GM23338 (cell line): ENCODE data around the gene RIMKLB. TPM values are rescaled to one million over a fixed set of nuclear protein-coding genes. Genes with fewer than 3 reads are reported as not detected.

Source experiments
- ATAC-seq: fragments of 200-7000 bp; cut with Tn5 transposase; 3 replicates; pipeline ENCODE4 v1.9.1; 2020
- DNase-seq: peaks from one replicate; pipeline ENCODE4 v3.0.0-alpha.2; 2015; ENCODE audit warnings: low spot score
- H2AFZ ChIP-seq: fragments of 200-600 bp; sonication (generic); 2 replicates; pipeline ENCODE4 v1.8.0; 2016; ENCODE audit warnings: antibody characterized with exemption, mild to moderate bottlenecking, moderate library complexity
- H3F3A ChIP-seq: fragments of 200-600 bp; sonication (generic); replicated peaks from 2 replicates; pipeline ENCODE4 v1.8.0; 2017; ENCODE audit warnings: antibody characterized with exemption, mixed run types, low read depth
- H3K27ac ChIP-seq: fragments of 200-600 bp; sonication (generic); 2 replicates; pipeline ENCODE4 v1.6.1; 2016; ENCODE audit warnings: low read depth
- H3K27me3 ChIP-seq: fragments of 200-600 bp; sonication (generic); 2 replicates; pipeline ENCODE4 v1.8.0; 2016; ENCODE audit warnings: mild to moderate bottlenecking, mixed run types, moderate library complexity; ENCODE audit not compliant: insufficient read depth
- H3K36me3 ChIP-seq: fragments of 200-600 bp; sonication (generic); 2 replicates; pipeline ENCODE4 v1.8.0; 2016; ENCODE audit warnings: mild to moderate bottlenecking; ENCODE audit not compliant: insufficient read depth
- H3K4me1 ChIP-seq: fragments of 200-600 bp; sonication (generic); 2 replicates; pipeline ENCODE4 v1.8.0; 2016; ENCODE audit warnings: mild to moderate bottlenecking, moderate library complexity; ENCODE audit not compliant: insufficient read depth
- H3K4me2 ChIP-seq: fragments of 200-600 bp; sonication (generic); 2 replicates; pipeline ENCODE4 v1.7.1; 2017; ENCODE audit warnings: mixed run types
- H3K4me3 ChIP-seq: fragments of 200-600 bp; sonication (generic); 2 replicates; pipeline ENCODE4 v1.6.1; 2016; ENCODE audit warnings: mixed run types
- H3K79me2 ChIP-seq: fragments of 200-600 bp; sonication (generic); replicated peaks from 2 replicates; pipeline ENCODE4 v1.8.0; 2017; ENCODE audit warnings: mild to moderate bottlenecking; ENCODE audit not compliant: insufficient read depth
- H3K9me2 ChIP-seq: fragments of 200-600 bp; sonication (generic); 2 replicates; pipeline ENCODE4 v1.8.0; 2017; ENCODE audit not compliant: insufficient read depth
- H4K20me1 ChIP-seq: fragments of 200-600 bp; sonication (generic); replicated peaks from 2 replicates; pipeline ENCODE4 v1.8.0; 2017; ENCODE audit warnings: mild to moderate bottlenecking; ENCODE audit not compliant: insufficient read depth
- H3K27ac Mint-ChIP-seq: 2 replicates; pipeline ENCODE4 v1.8.0; 2020; ENCODE audit warnings: inconsistent platforms, mild to moderate bottlenecking, moderate library complexity, mixed read lengths
- H3K27me3 Mint-ChIP-seq: 3 replicates; pipeline ENCODE4 v1.8.0; 2022; ENCODE audit warnings: low read depth, mild to moderate bottlenecking, moderate library complexity, mixed read lengths, inconsistent platforms; ENCODE audit not compliant: insufficient read depth, poor library complexity
- H3K36me3 Mint-ChIP-seq: 3 replicates; pipeline ENCODE4 v1.8.0; 2021; ENCODE audit warnings: low read depth, mild to moderate bottlenecking, inconsistent platforms, moderate library complexity, mixed read lengths
- H3K4me1 Mint-ChIP-seq: 3 replicates; pipeline ENCODE4 v1.8.0; 2020; ENCODE audit warnings: mild to moderate bottlenecking, inconsistent platforms, mixed read lengths
- H3K4me3 Mint-ChIP-seq: 3 replicates; pipeline ENCODE4 v1.8.0; 2021; ENCODE audit warnings: moderate library complexity, mild to moderate bottlenecking, inconsistent platforms, mixed read lengths
- H3K9me3 Mint-ChIP-seq: 3 replicates; pipeline ENCODE4 v1.8.0; 2020; ENCODE audit warnings: moderate library complexity, mild to moderate bottlenecking, inconsistent platforms, mixed read lengths
- ETS1 ChIP-seq: IDR thresholded peaks from 2 replicates; pipeline ENCODE4 v1.6.1; 2016; ENCODE audit warnings: antibody characterized with exemption
- EZH2phosphoT487 ChIP-seq: fragments of 200-600 bp; sonication (generic); IDR thresholded peaks from one replicate; pipeline ENCODE4 v1.8.1; 2018; ENCODE audit warnings: antibody characterized with exemption; ENCODE audit not compliant: unreplicated experiment
- NANOG ChIP-seq: IDR thresholded peaks from 2 replicates; pipeline ENCODE4 v1.6.1; 2016; ENCODE audit warnings: antibody characterized with exemption, borderline replicate concordance
- POLR2AphosphoS5 ChIP-seq: IDR thresholded peaks from 2 replicates; pipeline ENCODE4 v1.6.1; 2016; ENCODE audit warnings: antibody characterized with exemption, low read depth
- REST ChIP-seq: IDR thresholded peaks from one replicate; pipeline ENCODE4 v1.6.1; 2018; ENCODE audit warnings: antibody characterized with exemption; ENCODE audit not compliant: unreplicated experiment
- STAT1 ChIP-seq: IDR thresholded peaks from one replicate; pipeline ENCODE4 v1.6.1; 2016; ENCODE audit warnings: antibody characterized with exemption; ENCODE audit not compliant: unreplicated experiment
- ZNF331 ChIP-seq: fragments of 250-450 bp; sonication (Bioruptor Pico); IDR thresholded peaks from 2 replicates; pipeline ENCODE4 v1.5.0; 2020; ENCODE audit warnings: low read depth, mild to moderate bottlenecking, moderate library complexity
- polyA plus RNA-seq: library from polyadenylated mRNA; unstranded; fragments of >200 nt; fragmentation: Nextera tagmentation; extraction: Ambion mirVana; gene quantifications from 2 replicates; pipeline ENCODE4 v1.2.1, GENCODE V29; 2016
- total RNA-seq: library from RNA; depleted of rRNA; stranded (reverse); fragments of >200 nt; shearing (Covaris generic); gene quantifications from 2 replicates; pipeline ENCODE4 v1.2.3, GENCODE V29; 2014
- TF ChIP-seq, protein P1 (sequence below), 2 experiments: fragments of 200-600 bp in 1 of 2; sonication (generic) in 1 of 2; conservative IDR thresholded peaks; 2 replicates each; pipeline versions ENCODE4 v1.5.1 to v1.6.1; 2016 to 2017; ENCODE audit warnings: antibody characterized with exemption in 2 of 2, low read depth in 2 of 2, mild to moderate bottlenecking in 2 of 2, moderate library complexity in 1 of 2
- TF ChIP-seq, protein P2 (sequence below): fragments of 250-450 bp; sonication (Bioruptor Pico); IDR thresholded peaks from 2 replicates; pipeline ENCODE4 v1.5.0; 2020; ENCODE audit warnings: mild to moderate bottlenecking, moderate library complexity

RIMKLB gene
- total and polyA plus RNA-seq, 2 experiments from 2014 or later, result 87.0 to 104 TPM

GRCh38 chr12:8667270-8667669 is 30.5 kb upstream of the RIMKLB start:
- H3K27ac ChIP-seq, result no peak overlapping the region
- no peaks in the 10 kb centered on the region for H4K20me1 ChIP-seq
- Mint-ChIP-seq H3K27me3 (no peaks in the 10 kb centered on the region), H3K4me3 (no peak overlapping the region), H3K36me3 (peaks cover 2% of the 10 kb centered on the region; the same call in 1 of the 3 replicates), H3K4me1 (no peaks in the 10 kb centered on the region; the same call in 2 of the 3 replicates), H3K9me3 (peaks cover 15% of the 10 kb centered on the region; the same call in 2 of the 3 replicates), H3K27ac (no peak overlapping the region)
- no peaks in the 10 kb centered on the region for H3K9me2 ChIP-seq
- no peaks in the 10 kb centered on the region for H3K4me1 ChIP-seq
- H2AFZ ChIP-seq, result no peak overlapping the region
- ATAC-seq (no peak), DNase-seq (no peak)
- no peaks in the 10 kb centered on the region for H3K36me3 ChIP-seq
- no peak overlapping the region for H3K4me3 ChIP-seq
- no peaks in the 10 kb centered on the region for H3K79me2 ChIP-seq
- no peaks in the 10 kb centered on the region for H3K27me3 ChIP-seq
- 0 out of 2 replicates have a peak, but pooled peaks cover 3% of the 10 kb centered on the region for H3F3A ChIP-seq
- TF ChIP-seq NANOG, result no peak
- TF ChIP-seq REST, result no peak
- TF ChIP-seq ETS1, result no peak
- TF ChIP-seq, protein P1, sequence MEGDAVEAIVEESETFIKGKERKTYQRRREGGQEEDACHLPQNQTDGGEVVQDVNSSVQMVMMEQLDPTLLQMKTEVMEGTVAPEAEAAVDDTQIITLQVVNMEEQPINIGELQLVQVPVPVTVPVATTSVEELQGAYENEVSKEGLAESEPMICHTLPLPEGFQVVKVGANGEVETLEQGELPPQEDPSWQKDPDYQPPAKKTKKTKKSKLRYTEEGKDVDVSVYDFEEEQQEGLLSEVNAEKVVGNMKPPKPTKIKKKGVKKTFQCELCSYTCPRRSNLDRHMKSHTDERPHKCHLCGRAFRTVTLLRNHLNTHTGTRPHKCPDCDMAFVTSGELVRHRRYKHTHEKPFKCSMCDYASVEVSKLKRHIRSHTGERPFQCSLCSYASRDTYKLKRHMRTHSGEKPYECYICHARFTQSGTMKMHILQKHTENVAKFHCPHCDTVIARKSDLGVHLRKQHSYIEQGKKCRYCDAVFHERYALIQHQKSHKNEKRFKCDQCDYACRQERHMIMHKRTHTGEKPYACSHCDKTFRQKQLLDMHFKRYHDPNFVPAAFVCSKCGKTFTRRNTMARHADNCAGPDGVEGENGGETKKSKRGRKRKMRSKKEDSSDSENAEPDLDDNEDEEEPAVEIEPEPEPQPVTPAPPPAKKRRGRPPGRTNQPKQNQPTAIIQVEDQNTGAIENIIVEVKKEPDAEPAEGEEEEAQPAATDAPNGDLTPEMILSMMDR (conservative IDR thresholded peaks at IDR 0.05; ENCODE audit: low read depth in 2 of 2), result no peak
- TF ChIP-seq POLR2AphosphoS5, result no peak
- TF ChIP-seq, protein P2, sequence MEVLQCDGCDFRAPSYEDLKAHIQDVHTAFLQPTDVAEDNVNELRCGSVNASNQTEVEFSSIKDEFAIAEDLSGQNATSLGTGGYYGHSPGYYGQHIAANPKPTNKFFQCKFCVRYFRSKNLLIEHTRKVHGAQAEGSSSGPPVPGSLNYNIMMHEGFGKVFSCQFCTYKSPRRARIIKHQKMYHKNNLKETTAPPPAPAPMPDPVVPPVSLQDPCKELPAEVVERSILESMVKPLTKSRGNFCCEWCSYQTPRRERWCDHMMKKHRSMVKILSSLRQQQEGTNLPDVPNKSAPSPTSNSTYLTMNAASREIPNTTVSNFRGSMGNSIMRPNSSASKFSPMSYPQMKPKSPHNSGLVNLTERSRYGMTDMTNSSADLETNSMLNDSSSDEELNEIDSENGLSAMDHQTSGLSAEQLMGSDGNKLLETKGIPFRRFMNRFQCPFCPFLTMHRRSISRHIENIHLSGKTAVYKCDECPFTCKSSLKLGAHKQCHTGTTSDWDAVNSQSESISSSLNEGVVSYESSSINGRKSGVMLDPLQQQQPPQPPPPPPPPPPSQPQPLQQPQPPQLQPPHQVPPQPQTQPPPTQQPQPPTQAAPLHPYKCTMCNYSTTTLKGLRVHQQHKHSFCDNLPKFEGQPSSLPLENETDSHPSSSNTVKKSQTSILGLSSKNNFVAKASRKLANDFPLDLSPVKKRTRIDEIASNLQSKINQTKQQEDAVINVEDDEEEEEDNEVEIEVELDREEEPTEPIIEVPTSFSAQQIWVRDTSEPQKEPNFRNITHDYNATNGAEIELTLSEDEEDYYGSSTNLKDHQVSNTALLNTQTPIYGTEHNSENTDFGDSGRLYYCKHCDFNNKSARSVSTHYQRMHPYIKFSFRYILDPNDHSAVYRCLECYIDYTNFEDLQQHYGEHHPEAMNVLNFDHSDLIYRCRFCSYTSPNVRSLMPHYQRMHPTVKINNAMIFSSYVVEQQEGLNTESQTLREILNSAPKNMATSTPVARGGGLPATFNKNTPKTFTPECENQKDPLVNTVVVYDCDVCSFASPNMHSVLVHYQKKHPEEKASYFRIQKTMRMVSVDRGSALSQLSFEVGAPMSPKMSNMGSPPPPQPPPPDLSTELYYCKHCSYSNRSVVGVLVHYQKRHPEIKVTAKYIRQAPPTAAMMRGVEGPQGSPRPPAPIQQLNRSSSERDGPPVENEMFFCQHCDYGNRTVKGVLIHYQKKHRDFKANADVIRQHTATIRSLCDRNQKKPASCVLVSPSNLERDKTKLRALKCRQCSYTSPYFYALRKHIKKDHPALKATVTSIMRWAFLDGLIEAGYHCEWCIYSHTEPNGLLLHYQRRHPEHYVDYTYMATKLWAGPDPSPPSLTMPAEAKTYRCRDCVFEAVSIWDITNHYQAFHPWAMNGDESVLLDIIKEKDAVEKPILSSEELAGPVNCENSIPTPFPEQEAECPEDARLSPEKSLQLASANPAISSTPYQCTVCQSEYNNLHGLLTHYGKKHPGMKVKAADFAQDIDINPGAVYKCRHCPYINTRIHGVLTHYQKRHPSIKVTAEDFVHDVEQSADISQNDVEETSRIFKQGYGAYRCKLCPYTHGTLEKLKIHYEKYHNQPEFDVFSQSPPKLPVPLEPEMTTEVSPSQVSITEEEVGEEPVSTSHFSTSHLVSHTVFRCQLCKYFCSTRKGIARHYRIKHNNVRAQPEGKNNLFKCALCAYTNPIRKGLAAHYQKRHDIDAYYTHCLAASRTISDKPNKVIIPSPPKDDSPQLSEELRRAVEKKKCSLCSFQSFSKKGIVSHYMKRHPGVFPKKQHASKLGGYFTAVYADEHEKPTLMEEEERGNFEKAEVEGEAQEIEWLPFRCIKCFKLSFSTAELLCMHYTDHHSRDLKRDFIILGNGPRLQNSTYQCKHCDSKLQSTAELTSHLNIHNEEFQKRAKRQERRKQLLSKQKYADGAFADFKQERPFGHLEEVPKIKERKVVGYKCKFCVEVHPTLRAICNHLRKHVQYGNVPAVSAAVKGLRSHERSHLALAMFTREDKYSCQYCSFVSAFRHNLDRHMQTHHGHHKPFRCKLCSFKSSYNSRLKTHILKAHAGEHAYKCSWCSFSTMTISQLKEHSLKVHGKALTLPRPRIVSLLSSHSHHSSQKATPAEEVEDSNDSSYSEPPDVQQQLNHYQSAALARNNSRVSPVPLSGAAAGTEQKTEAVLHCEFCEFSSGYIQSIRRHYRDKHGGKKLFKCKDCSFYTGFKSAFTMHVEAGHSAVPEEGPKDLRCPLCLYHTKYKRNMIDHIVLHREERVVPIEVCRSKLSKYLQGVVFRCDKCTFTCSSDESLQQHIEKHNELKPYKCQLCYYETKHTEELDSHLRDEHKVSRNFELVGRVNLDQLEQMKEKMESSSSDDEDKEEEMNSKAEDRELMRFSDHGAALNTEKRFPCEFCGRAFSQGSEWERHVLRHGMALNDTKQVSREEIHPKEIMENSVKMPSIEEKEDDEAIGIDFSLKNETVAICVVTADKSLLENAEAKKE (CRISPR knock-in tag), result no peak
- no peak for TF ChIP-seq EZH2phosphoT487
- TF ChIP-seq ZNF331 (CRISPR knock-in tag), result no peak
- TF ChIP-seq STAT1, result no peak
- H3K4me2 ChIP-seq, result no peak overlapping the region
